HEK293 (cell line): Measurements from ENCODE around the gene WNT1.

Experiments
- CTCF ChIA-PET: fragments of 350-600 bp; formaldehyde crosslinking; extraction: SDS; loops from one replicate; lab custom pipeline; 2021; ENCODE audit warnings: antibody characterized with exemption; lab: Yijun Ruan, JAX
- POLR2A ChIA-PET: fragments of 300-600 bp; formaldehyde crosslinking; extraction: SDS; loops from one replicate; lab custom pipeline; 2020; ENCODE audit warnings: antibody characterized with exemption, inconsistent platforms; lab: Yijun Ruan, JAX
- H3K27ac ChIP-seq: fragments of 200-500 bp; sonication (Bioruptor generic); 2 replicates; pipeline ENCODE4 v1.5.1; 2014; ENCODE audit warnings: low read depth, low read length, control low read depth, inconsistent platforms; ENCODE audit errors: extremely low read depth
- H3K36me3 ChIP-seq, 2 experiments: fragments of 200-500 bp in 1 of 2; sonication (Bioruptor generic) in 1 of 2; 1 replicate in 1 of 2; 2 replicates in 1 of 2; pipeline ENCODE4 v1.5.1; 2014 to 2017; ENCODE audit warnings: inconsistent platforms in 2 of 2, low read length in 2 of 2; ENCODE audit not compliant: control insufficient read depth in 2 of 2, insufficient read depth in 1 of 2
- H3K4me1 ChIP-seq: fragments of 200-500 bp; sonication (Bioruptor generic); 2 replicates; pipeline ENCODE4 v1.5.1; 2014; ENCODE audit warnings: mild to moderate bottlenecking, low read length, inconsistent platforms; ENCODE audit not compliant: control insufficient read depth, insufficient read depth
- H3K4me3 ChIP-seq: 2 replicates; pipeline ENCODE4 v1.5.1; 2011; ENCODE audit warnings: low read depth, mild to moderate bottlenecking, control low read depth, low read length, moderate library complexity
- H3K9me3 ChIP-seq: fragments of 200-500 bp; sonication (Bioruptor generic); 2 replicates; pipeline ENCODE4 v1.5.1; 2014; ENCODE audit warnings: low read depth, low read length, inconsistent platforms; ENCODE audit not compliant: control insufficient read depth, insufficient read depth
- GLI2 ChIP-seq: fragments of 450-650 bp; formaldehyde crosslinking; IDR thresholded peaks from 2 replicates; pipeline ENCODE4; 2017; ENCODE audit warnings: missing biosample characterization, missing genetic modification characterization, low read depth, borderline replicate concordance
- GLIS2 ChIP-seq: fragments of 450-650 bp; formaldehyde crosslinking; IDR thresholded peaks from 2 replicates; pipeline ENCODE4 v1.5.1; 2016; ENCODE audit warnings: missing biosample characterization, missing genetic modification characterization
- HOXC10 ChIP-seq: sonication (generic); formaldehyde crosslinking; IDR thresholded peaks from 2 replicates; pipeline ENCODE4 v1.8.1; 2023; ENCODE audit warnings: mild to moderate bottlenecking, missing genetic modification reagents
- KLF1 ChIP-seq: fragments of 450-650 bp; formaldehyde crosslinking; IDR thresholded peaks from 2 replicates; pipeline ENCODE4 v1.5.1; 2016; ENCODE audit warnings: missing biosample characterization, missing genetic modification characterization
- KLF8 ChIP-seq: fragments of 450-650 bp; formaldehyde crosslinking; IDR thresholded peaks from 2 replicates; pipeline ENCODE4 v1.5.1; 2016; ENCODE audit warnings: missing biosample characterization, missing genetic modification characterization
- KLF9 ChIP-seq: fragments of 450-650 bp; formaldehyde crosslinking; IDR thresholded peaks from 2 replicates; pipeline ENCODE4 v1.5.1; 2016; ENCODE audit warnings: missing biosample characterization, missing genetic modification characterization, low read depth
- REPIN1 ChIP-seq: fragments of 450-650 bp; formaldehyde crosslinking; IDR thresholded peaks from 2 replicates; pipeline ENCODE4 v1.5.1; 2017; ENCODE audit warnings: missing biosample characterization, missing genetic modification characterization, low read depth
- ZNF10 ChIP-seq: fragments of 450-650 bp; formaldehyde crosslinking; IDR thresholded peaks from 2 replicates; pipeline ENCODE4 v1.5.1; 2017; ENCODE audit warnings: missing biosample characterization, missing genetic modification characterization
- ZNF184 ChIP-seq: fragments of 450-650 bp; IDR thresholded peaks from 2 replicates; pipeline ENCODE4 v1.5.1; 2018; ENCODE audit warnings: missing biosample characterization, mild to moderate bottlenecking, missing genetic modification characterization
- ZNF354C ChIP-seq: fragments of 450-650 bp; formaldehyde crosslinking; IDR thresholded peaks from 2 replicates; pipeline ENCODE4 v1.5.1; 2016; ENCODE audit warnings: missing biosample characterization, missing genetic modification characterization, low read depth, borderline replicate concordance
- ZNF391 ChIP-seq: fragments of 450-650 bp; formaldehyde crosslinking; IDR thresholded peaks from 2 replicates; pipeline ENCODE4 v1.5.1; 2016; ENCODE audit warnings: low read depth, missing biosample characterization, missing genetic modification characterization, borderline replicate concordance
- ZNF404 ChIP-seq: fragments of 450-650 bp; formaldehyde crosslinking; IDR thresholded peaks from 2 replicates; pipeline ENCODE4 v1.5.1; 2017; ENCODE audit warnings: missing biosample characterization, missing genetic modification characterization
- ZNF426 ChIP-seq: fragments of 450-650 bp; formaldehyde crosslinking; IDR thresholded peaks from 2 replicates; pipeline ENCODE4 v1.5.1; 2017; ENCODE audit warnings: missing biosample characterization, missing genetic modification characterization, mild to moderate bottlenecking, inconsistent platforms, moderate library complexity
- ZNF501 ChIP-seq: fragments of 450-650 bp; formaldehyde crosslinking; IDR thresholded peaks from 2 replicates; pipeline ENCODE4 v1.5.1; 2016; ENCODE audit warnings: missing biosample characterization, missing genetic modification characterization
- ZNF510 ChIP-seq: fragments of 450-650 bp; formaldehyde crosslinking; IDR thresholded peaks from 2 replicates; pipeline ENCODE4 v1.5.1; 2018; ENCODE audit warnings: mild to moderate bottlenecking, missing genetic modification characterization, missing biosample characterization; ENCODE audit not compliant: insufficient replicate concordance
- ZNF529 ChIP-seq: fragments of 450-650 bp; formaldehyde crosslinking; IDR thresholded peaks from 2 replicates; pipeline ENCODE4 v1.5.1; 2017; ENCODE audit warnings: missing genetic modification characterization, missing biosample characterization; ENCODE audit not compliant: insufficient replicate concordance
- ZNF610 ChIP-seq: fragments of 450-650 bp; formaldehyde crosslinking; IDR thresholded peaks from 2 replicates; pipeline ENCODE4 v1.5.1; 2016; ENCODE audit warnings: missing biosample characterization, missing genetic modification characterization, borderline replicate concordance
- ZNF621 ChIP-seq: fragments of 450-650 bp; formaldehyde crosslinking; IDR thresholded peaks from 2 replicates; pipeline ENCODE4 v1.5.1; 2017; ENCODE audit warnings: missing biosample characterization, missing genetic modification characterization
- ZNF654 ChIP-seq: fragments of 450-650 bp; formaldehyde crosslinking; IDR thresholded peaks from 2 replicates; pipeline ENCODE4 v1.5.1; 2016; ENCODE audit warnings: low read depth, missing biosample characterization, missing genetic modification characterization
- ZNF777 ChIP-seq: fragments of 450-650 bp; formaldehyde crosslinking; IDR thresholded peaks from 2 replicates; pipeline ENCODE4 v1.5.1; 2017; ENCODE audit warnings: missing biosample characterization, missing genetic modification characterization, borderline replicate concordance
- ZNF837 ChIP-seq: fragments of 450-650 bp; formaldehyde crosslinking; IDR thresholded peaks from 2 replicates; pipeline ENCODE4 v1.5.1; 2016; ENCODE audit warnings: missing biosample characterization, missing genetic modification characterization
- TF ChIP-seq, protein P1 (sequence below): fragments of 450-650 bp; formaldehyde crosslinking; IDR thresholded peaks from 2 replicates; pipeline ENCODE4 v1.5.1; 2016; ENCODE audit warnings: missing biosample characterization, missing genetic modification characterization
- TF ChIP-seq, protein P2 (sequence below): fragments of 450-650 bp; formaldehyde crosslinking; IDR thresholded peaks from 2 replicates; pipeline ENCODE4 v1.5.1; 2016; ENCODE audit warnings: missing biosample characterization, missing genetic modification characterization
- TF ChIP-seq, protein P3 (sequence below): fragments of 450-650 bp; formaldehyde crosslinking; IDR thresholded peaks from 2 replicates; pipeline ENCODE4 v1.5.1; 2016; ENCODE audit warnings: missing biosample characterization, missing genetic modification characterization
- TF ChIP-seq, protein P4 (sequence below): fragments of 450-650 bp; formaldehyde crosslinking; IDR thresholded peaks from 2 replicates; pipeline ENCODE4 v1.5.1; 2016; ENCODE audit warnings: missing biosample characterization, missing genetic modification characterization
- TF ChIP-seq, protein P5 (sequence below): fragments of 450-650 bp; formaldehyde crosslinking; IDR thresholded peaks from 2 replicates; pipeline ENCODE4 v1.5.1; 2016; ENCODE audit warnings: missing biosample characterization, missing genetic modification characterization

WNT1 gene

DNA sequence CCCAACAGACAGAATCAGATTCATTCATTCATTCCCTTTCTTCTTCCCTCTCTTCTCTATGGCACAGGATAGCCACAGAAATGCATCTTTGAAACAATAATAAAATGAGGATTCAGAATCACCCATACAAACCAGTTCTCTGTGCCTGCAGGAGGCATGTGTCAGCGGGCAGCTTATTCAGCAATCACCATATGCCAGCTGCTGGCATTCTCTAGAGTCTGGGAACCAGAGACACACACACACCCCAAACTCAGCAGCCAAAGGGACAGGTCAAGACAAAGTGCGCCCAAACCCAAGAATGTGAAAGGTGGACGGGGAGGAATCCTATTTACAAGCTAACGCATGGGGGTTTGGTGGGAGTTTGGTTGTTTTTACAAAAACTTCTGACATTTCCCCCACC lies 34.9 kb upstream of the WNT1 start:
- Histone ChIP-seq H3K27ac (no peak overlapping the region), H3K9me3 (no peaks in the 10 kb centered on the region), H3K4me3 (no peak overlapping the region), H3K4me1 (no peaks in the 10 kb centered on the region), H3K36me3 (peaks cover 9 to 52% of the 10 kb centered on the region in 2 experiments; a peak in 2 of 3 replicates)
- ChIA-PET CTCF (interaction anchor here (1.4 to 3.1 kb wide), 3 partner anchors 8 to 48 kb away, joined by 6 to 12 read pairs (median 8); no protein-coding TSS in a partner anchor), POLR2A (interaction anchor here (0.6 to 1.6 kb wide), 4 partner anchors 10 to 76 kb away, joined by 3 to 7 read pairs (median 4); partner anchors contain the start of genes ARF3 and DDN)
- TF ChIP-seq ZNF529 (no peak), HOXC10 (CRISPR knock-in tag) (no peak), ZNF510 (tag by site-specific recombination) (no peak), ZNF654 (tag by site-specific recombination) (no peak), GLIS2 (tag by site-specific recombination) (no peak), ZNF501 (no peak), REPIN1 (tag by site-specific recombination) (no peak), ZNF10 (tag by site-specific recombination) (no peak), ZNF184 (tag by site-specific recombination) (no peak), ZNF391 (tag by site-specific recombination) (no peak), ZNF404 (tag by site-specific recombination) (no peak), GLI2 (tag by site-specific recombination) (no peak), ZNF354C (tag by site-specific recombination) (no peak), ZNF610 (no peak), KLF1 (tag by site-specific recombination) (no peak), KLF9 (tag by site-specific recombination) (no peak), ZNF426 (tag by site-specific recombination) (no peak)
- TF ChIP-seq, protein P1, sequence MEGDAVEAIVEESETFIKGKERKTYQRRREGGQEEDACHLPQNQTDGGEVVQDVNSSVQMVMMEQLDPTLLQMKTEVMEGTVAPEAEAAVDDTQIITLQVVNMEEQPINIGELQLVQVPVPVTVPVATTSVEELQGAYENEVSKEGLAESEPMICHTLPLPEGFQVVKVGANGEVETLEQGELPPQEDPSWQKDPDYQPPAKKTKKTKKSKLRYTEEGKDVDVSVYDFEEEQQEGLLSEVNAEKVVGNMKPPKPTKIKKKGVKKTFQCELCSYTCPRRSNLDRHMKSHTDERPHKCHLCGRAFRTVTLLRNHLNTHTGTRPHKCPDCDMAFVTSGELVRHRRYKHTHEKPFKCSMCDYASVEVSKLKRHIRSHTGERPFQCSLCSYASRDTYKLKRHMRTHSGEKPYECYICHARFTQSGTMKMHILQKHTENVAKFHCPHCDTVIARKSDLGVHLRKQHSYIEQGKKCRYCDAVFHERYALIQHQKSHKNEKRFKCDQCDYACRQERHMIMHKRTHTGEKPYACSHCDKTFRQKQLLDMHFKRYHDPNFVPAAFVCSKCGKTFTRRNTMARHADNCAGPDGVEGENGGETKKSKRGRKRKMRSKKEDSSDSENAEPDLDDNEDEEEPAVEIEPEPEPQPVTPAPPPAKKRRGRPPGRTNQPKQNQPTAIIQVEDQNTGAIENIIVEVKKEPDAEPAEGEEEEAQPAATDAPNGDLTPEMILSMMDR (tag by site-specific recombination), result no peak
- TF ChIP-seq, protein P2, sequence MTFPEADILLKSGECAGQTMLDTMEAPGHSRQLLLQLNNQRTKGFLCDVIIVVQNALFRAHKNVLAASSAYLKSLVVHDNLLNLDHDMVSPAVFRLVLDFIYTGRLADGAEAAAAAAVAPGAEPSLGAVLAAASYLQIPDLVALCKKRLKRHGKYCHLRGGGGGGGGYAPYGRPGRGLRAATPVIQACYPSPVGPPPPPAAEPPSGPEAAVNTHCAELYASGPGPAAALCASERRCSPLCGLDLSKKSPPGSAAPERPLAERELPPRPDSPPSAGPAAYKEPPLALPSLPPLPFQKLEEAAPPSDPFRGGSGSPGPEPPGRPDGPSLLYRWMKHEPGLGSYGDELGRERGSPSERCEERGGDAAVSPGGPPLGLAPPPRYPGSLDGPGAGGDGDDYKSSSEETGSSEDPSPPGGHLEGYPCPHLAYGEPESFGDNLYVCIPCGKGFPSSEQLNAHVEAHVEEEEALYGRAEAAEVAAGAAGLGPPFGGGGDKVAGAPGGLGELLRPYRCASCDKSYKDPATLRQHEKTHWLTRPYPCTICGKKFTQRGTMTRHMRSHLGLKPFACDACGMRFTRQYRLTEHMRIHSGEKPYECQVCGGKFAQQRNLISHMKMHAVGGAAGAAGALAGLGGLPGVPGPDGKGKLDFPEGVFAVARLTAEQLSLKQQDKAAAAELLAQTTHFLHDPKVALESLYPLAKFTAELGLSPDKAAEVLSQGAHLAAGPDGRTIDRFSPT, result no peak
- TF ChIP-seq, protein P3, sequence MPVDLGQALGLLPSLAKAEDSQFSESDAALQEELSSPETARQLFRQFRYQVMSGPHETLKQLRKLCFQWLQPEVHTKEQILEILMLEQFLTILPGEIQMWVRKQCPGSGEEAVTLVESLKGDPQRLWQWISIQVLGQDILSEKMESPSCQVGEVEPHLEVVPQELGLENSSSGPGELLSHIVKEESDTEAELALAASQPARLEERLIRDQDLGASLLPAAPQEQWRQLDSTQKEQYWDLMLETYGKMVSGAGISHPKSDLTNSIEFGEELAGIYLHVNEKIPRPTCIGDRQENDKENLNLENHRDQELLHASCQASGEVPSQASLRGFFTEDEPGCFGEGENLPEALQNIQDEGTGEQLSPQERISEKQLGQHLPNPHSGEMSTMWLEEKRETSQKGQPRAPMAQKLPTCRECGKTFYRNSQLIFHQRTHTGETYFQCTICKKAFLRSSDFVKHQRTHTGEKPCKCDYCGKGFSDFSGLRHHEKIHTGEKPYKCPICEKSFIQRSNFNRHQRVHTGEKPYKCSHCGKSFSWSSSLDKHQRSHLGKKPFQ (tag by site-specific recombination), result no peak

DNA sequence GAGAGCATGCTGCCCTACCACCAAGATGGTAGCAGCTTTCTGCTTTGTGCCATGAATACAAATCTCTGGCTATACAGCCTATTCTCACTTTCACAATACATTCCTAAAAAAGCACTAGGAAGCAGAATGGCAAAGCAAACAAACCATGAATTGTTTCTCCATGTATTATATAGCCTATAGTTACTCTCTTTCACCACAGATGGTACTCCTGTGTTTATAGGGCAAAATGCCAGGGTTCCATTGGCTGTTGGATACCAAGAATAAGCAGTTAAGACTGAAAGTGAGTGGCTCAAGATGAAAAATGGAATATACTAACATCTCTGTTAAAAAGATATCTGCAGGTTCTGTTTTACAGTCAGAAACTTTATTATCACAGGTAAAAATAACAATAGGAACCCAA lies 31.9 kb upstream of the WNT1 start:
- ChIA-PET CTCF (interaction anchor here (1.2 to 3.1 kb wide), 6 partner anchors 11 to 132 kb away, joined by 3 to 12 read pairs (median 6); no protein-coding TSS in a partner anchor), POLR2A (interaction anchor here (1.1 kb wide), 1 partner anchor 11 kb away, joined by 4 read pairs; the partner anchor contains the start of gene ARF3)
- H3K9me3 ChIP-seq, result no peaks in the 10 kb centered on the region
- H3K4me3 ChIP-seq, result no peak overlapping the region
- H3K36me3 ChIP-seq, result peaks cover 0 to 29% of the 10 kb centered on the region in 2 experiments; a peak in 2 of 3 replicates
- no peaks in the 10 kb centered on the region for H3K4me1 ChIP-seq
- no peak overlapping the region for H3K27ac ChIP-seq
- TF ChIP-seq, protein P4, sequence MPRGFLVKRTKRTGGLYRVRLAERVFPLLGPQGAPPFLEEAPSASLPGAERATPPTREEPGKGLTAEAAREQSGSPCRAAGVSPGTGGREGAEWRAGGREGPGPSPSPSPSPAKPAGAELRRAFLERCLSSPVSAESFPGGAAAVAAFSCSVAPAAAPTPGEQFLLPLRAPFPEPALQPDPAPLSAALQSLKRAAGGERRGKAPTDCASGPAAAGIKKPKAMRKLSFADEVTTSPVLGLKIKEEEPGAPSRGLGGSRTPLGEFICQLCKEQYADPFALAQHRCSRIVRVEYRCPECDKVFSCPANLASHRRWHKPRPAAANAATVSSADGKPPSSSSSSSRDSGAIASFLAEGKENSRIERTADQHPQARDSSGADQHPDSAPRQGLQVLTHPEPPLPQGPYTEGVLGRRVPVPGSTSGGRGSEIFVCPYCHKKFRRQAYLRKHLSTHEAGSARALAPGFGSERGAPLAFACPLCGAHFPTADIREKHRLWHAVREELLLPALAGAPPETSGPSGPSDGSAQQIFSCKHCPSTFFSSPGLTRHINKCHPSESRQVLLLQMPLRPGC, result no peak
- TF ChIP-seq, protein P5, sequence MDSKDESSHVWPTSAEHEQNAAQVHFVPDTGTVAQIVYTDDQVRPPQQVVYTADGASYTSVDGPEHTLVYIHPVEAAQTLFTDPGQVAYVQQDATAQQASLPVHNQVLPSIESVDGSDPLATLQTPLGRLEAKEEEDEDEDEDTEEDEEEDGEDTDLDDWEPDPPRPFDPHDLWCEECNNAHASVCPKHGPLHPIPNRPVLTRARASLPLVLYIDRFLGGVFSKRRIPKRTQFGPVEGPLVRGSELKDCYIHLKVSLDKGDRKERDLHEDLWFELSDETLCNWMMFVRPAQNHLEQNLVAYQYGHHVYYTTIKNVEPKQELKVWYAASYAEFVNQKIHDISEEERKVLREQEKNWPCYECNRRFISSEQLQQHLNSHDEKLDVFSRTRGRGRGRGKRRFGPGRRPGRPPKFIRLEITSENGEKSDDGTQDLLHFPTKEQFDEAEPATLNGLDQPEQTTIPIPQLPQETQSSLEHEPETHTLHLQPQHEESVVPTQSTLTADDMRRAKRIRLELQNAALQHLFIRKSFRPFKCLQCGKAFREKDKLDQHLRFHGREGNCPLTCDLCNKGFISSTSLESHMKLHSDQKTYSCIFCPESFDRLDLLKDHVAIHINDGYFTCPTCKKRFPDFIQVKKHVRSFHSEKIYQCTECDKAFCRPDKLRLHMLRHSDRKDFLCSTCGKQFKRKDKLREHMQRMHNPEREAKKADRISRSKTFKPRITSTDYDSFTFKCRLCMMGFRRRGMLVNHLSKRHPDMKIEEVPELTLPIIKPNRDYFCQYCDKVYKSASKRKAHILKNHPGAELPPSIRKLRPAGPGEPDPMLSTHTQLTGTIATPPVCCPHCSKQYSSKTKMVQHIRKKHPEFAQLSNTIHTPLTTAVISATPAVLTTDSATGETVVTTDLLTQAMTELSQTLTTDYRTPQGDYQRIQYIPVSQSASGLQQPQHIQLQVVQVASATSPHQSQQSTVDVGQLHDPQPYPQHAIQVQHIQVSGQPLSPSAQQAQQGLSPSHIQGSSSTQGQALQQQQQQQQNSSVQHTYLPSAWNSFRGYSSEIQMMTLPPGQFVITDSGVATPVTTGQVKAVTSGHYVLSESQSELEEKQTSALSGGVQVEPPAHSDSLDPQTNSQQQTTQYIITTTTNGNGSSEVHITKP (tag by site-specific recombination), result no peak
- TF ChIP-seq ZNF621, result no peak
- TF ChIP-seq KLF8, result no peak
- no peak for TF ChIP-seq ZNF777
- TF ChIP-seq ZNF837 (tag by site-specific recombination), result no peak
